ENCODE data around the gene WDFY2. TPM values are rescaled to one million over a fixed set of nuclear protein-coding genes. Genes with fewer than 3 reads are reported as not detected.

Gene WDFY2
- total RNA-seq, 1 donor from 2014 or later, result 4.5 TPM

GRCh38 chr13:51746802-51747201, 162.5 kb downstream of the WDFY2 start:
- H3K27ac ChIP-seq (replicated peaks), result peak overlapping the region; percentile 27
- intact Hi-C loops (cut with micrococcal nuclease), result no loop called here

GRCh38 chr13:51747438-51748434, 163.5 kb downstream of the WDFY2 start:
- TF ChIP-seq, protein P1, sequence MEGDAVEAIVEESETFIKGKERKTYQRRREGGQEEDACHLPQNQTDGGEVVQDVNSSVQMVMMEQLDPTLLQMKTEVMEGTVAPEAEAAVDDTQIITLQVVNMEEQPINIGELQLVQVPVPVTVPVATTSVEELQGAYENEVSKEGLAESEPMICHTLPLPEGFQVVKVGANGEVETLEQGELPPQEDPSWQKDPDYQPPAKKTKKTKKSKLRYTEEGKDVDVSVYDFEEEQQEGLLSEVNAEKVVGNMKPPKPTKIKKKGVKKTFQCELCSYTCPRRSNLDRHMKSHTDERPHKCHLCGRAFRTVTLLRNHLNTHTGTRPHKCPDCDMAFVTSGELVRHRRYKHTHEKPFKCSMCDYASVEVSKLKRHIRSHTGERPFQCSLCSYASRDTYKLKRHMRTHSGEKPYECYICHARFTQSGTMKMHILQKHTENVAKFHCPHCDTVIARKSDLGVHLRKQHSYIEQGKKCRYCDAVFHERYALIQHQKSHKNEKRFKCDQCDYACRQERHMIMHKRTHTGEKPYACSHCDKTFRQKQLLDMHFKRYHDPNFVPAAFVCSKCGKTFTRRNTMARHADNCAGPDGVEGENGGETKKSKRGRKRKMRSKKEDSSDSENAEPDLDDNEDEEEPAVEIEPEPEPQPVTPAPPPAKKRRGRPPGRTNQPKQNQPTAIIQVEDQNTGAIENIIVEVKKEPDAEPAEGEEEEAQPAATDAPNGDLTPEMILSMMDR (IDR thresholded peaks at IDR 0.05; ENCODE audit: borderline replicate concordance), result no peak
- H3K36me3 ChIP-seq, result peaks cover 36% of the 10 kb centered on the region
- DNase-seq, result no peak
- H3K4me1 ChIP-seq, result no peaks in the 10 kb centered on the region
- peaks cover 20% of the 10 kb centered on the region for H3K9me3 ChIP-seq (replicated peaks)
- no peak overlapping the region for H3K4me3 ChIP-seq
- intact Hi-C loops (cut with micrococcal nuclease), result no loop called here
- no peak overlapping the region for H3K27ac ChIP-seq (replicated peaks)
- H3K27me3 ChIP-seq (ENCODE audit: low read depth), result no peaks in the 10 kb centered on the region

More at GRCh38 chr13:51746802-51747201, 162.5 kb downstream of the WDFY2 start:
- Histone ChIP-seq H3K4me3 (no peak overlapping the region), H3K27me3 (ENCODE audit: low read depth) (no peaks in the 10 kb centered on the region), H3K9me3 (replicated peaks) (peaks cover 20% of the 10 kb centered on the region), H3K36me3 (peaks cover 27% of the 10 kb centered on the region), H3K4me1 (no peaks in the 10 kb centered on the region)
- TF ChIP-seq, protein P1 (IDR thresholded peaks at IDR 0.05; ENCODE audit: borderline replicate concordance), result no peak
- DNase-seq, result no peak

- intact Hi-C loops (cut with micrococcal nuclease), result no loop called here
- no peaks in the 10 kb centered on the region for H3K27me3 ChIP-seq (ENCODE audit: low read depth)
- no peak for DNase-seq
- peaks cover 83% of the 10 kb centered on the region for H3K36me3 ChIP-seq
- TF ChIP-seq, protein P1 (IDR thresholded peaks at IDR 0.05; ENCODE audit: borderline replicate concordance), result no peak
- no peak overlapping the region for H3K4me3 ChIP-seq
- H3K27ac ChIP-seq (replicated peaks), result no peak overlapping the region
- H3K9me3 ChIP-seq (replicated peaks), result no peaks in the 10 kb centered on the region
- H3K4me1 ChIP-seq, result no peaks in the 10 kb centered on the region
Measured at GRCh38 chr13:51756651-51757050, 172.4 kb downstream of the WDFY2 start.

- Histone ChIP-seq H3K27me3 (ENCODE audit: low read depth) (no peaks in the 10 kb centered on the region), H3K4me1 (peaks cover 4% of the 10 kb centered on the region), H3K36me3 (peaks cover 64% of the 10 kb centered on the region), H3K27ac (replicated peaks) (no peak overlapping the region), H3K9me3 (replicated peaks) (no peaks in the 10 kb centered on the region), H3K4me3 (no peak overlapping the region)
- intact Hi-C loops (cut with micrococcal nuclease), result no loop called here
- TF ChIP-seq, protein P1 (IDR thresholded peaks at IDR 0.05; ENCODE audit: borderline replicate concordance), result no peak
- DNase-seq, result no peak
Measured at GRCh38 chr13:51758691-51759090, 174.4 kb downstream of the WDFY2 start.

DNA sequence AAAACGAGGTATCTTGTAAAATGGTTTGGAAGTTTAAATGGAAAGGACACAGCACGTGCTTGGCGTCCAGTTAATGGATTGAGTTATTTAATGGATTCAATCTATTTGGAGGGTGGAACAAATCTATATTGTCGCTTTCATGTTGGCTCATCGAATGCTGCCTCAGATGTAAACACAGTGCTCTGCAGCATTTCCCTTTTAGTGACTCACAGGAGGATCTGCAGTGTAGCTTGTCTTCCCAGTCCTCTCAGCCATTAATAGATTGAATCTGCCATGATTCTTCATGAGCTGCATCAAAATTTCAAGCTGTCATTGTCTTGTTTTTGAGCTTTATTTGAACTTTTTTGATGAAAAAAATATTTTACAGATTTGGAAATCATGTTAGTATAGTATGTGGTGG, 175.0 kb downstream of the WDFY2 start:
- H3K36me3 ChIP-seq, result peaks cover 60% of the 10 kb centered on the region
- H3K9me3 ChIP-seq (replicated peaks), result no peaks in the 10 kb centered on the region
- no peak overlapping the region for H3K4me3 ChIP-seq
- no peaks in the 10 kb centered on the region for H3K27me3 ChIP-seq (ENCODE audit: low read depth)
- peaks cover 10% of the 10 kb centered on the region for H3K4me1 ChIP-seq
- intact Hi-C loops (cut with micrococcal nuclease), result no loop called here
- no peak for DNase-seq
- TF ChIP-seq, protein P1 (IDR thresholded peaks at IDR 0.05; ENCODE audit: borderline replicate concordance), result no peak
- no peak overlapping the region for H3K27ac ChIP-seq (replicated peaks)

Data from left ventricle myocardium inferior (tissue), 1 donor.